HG03139 (cell line): ENCODE measurements around the gene PITPNM2.

Source experiments
- ATAC-seq: cut with Tn5 transposase; IDR thresholded peaks from one replicate; pipeline ENCODE4 v1.9.1; 2021; ENCODE audit not compliant: unreplicated experiment

The PITPNM2 gene

GRCh38 chr12:123150744-123151456 is at the start of gene PITPNM2:
Gene PITPNM2, minus strand, starts transcription at chr12:123151090. Its CDS starts 116,500 bp downstream, at chr12:123034590.
- ATAC-seq = no peak

GRCh38 chr12:123200414-123200813 is 49.5 kb upstream of the PITPNM2 start:
- ATAC-seq = no peak

GRCh38 chr12:123199936-123200335 is 49.0 kb upstream of the PITPNM2 start:
- ATAC-seq = no peak

GRCh38 chr12:123187637-123188036 is 36.7 kb upstream of the PITPNM2 start:
- ATAC-seq = no peak

- no peak for ATAC-seq
Observed at GRCh38 chr12:123180171-123180570, 29.3 kb upstream of the PITPNM2 start.

- no peak for ATAC-seq
Observed at GRCh38 chr12:123171967-123172366, 21.1 kb upstream of the PITPNM2 start.

GRCh38 chr12:123167329-123167728 is 16.4 kb upstream of the PITPNM2 start:
- no peak for ATAC-seq

GRCh38 chr12:123165537-123165936 is 14.6 kb upstream of the PITPNM2 start:
- no peak for ATAC-seq

- no peak for ATAC-seq
Observed at GRCh38 chr12:123164710-123165261, 13.9 kb upstream of the PITPNM2 start.

- ATAC-seq = no peak
Observed at GRCh38 chr12:123164222-123164621, 13.3 kb upstream of the PITPNM2 start.

GRCh38 chr12:123163227-123163626 is 12.3 kb upstream of the PITPNM2 start:
- ATAC-seq = no peak

GRCh38 chr12:123160801-123161487 is 10.1 kb upstream of the PITPNM2 start:
- no peak for ATAC-seq

GRCh38 chr12:123153906-123154305 is 3.0 kb upstream of the PITPNM2 start:
- no peak for ATAC-seq

GRCh38 chr12:123152833-123153232 is 1.9 kb upstream of the PITPNM2 start:
- no peak for ATAC-seq

GRCh38 chr12:123151457-123152454 is 866 bp upstream of the PITPNM2 start:
- ATAC-seq = no peak

GRCh38 chr12:123150275-123150743 is 581 bp downstream of the PITPNM2 start:
- no peak for ATAC-seq

- no peak for ATAC-seq
Observed at GRCh38 chr12:123149501-123150274, 1.2 kb downstream of the PITPNM2 start.

GRCh38 chr12:123149088-123149487 is 1.8 kb downstream of the PITPNM2 start:
- no peak for ATAC-seq

GRCh38 chr12:123148655-123149054 is 2.2 kb downstream of the PITPNM2 start:
- no peak for ATAC-seq

GRCh38 chr12:123148223-123148622 is 2.7 kb downstream of the PITPNM2 start:
- ATAC-seq = no peak
